ENCODE measurements around the gene IZUMO1. TPM values are rescaled to one million over a fixed set of nuclear protein-coding genes. Genes with fewer than 3 reads are reported as not detected.
A peak's percentile ranks its signal among the peaks of the same experiment; 100 is the strongest.

IZUMO1 gene
- total RNA-seq, 1 donor from 2014 or later, result not detected

DNA sequence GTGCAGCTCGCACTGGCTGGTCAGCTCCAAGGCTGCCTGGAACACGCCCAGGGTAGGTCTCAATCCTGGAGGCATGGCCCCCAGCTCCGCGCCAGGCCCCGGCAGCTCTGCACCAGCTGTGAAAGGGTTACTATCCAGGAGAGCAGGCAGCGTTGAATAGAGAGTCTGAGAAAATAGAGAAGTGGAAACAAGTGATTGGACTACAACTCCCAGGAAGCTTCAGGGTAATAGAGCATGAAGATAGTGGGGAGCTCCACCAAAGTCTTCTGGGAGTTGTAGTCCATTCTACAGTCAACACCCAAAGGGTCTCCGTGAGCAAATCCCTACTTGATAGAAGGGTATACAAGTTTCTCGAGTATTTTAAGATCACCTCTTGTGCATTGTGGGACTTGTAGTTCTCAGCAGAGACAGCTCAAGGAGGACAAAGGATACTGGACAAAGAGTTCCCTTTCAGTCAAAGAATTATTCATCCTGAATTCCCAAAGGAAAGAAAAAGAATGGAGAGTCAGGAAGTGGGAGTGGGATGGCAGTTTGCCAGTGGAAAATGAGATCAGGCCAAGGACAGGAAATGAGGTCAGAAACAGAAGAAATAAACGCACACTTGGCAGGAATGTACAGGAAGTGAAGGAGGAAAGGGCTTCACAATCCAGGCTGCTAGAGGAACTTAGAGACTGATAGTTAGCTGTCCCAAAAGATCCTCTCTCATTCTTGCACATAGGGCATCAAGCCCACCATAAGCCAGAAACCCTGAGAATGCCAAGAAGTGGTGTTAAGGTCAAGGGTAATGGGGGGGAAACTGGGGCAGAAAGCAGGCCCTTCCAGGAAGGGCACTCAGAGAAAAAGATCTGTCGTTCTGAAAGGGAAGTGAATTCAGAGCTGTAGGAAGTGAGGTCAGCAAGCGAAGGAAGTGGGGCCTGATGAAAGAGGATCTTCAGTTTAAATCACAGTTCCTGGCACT lies 21.6 kb downstream of the IZUMO1 start:
- Histone ChIP-seq H3K9ac (ENCODE audit: low read length) (peak overlapping the region; percentile 27), H2AFZ (ENCODE audit: low read depth, low read length) (peak overlapping the region; percentile 77), H3K79me2 (ENCODE audit: insufficient read depth, low read length) (no peaks in the 10 kb centered on the region), H3K27ac (ENCODE audit: low read depth, low read length) (peak overlapping the region; percentile 72), H4K20me1 (ENCODE audit: insufficient read depth, low read length) (no peaks in the 10 kb centered on the region), H3K4me1 (ENCODE audit: insufficient read depth, low read length) (peaks cover 10% of the 10 kb centered on the region), H3K4me2 (ENCODE audit: low read length) (peak overlapping the region; percentile 56), H3K36me3 (ENCODE audit: insufficient read depth, low read length) (no peaks in the 10 kb centered on the region), H3K4me3 (ENCODE audit: insufficient read depth, low read depth, low read length) (peak overlapping the region; percentile 8), H3K27me3 (ENCODE audit: insufficient read depth, low read length) (no peaks in the 10 kb centered on the region), H3K9me3 (ENCODE audit: insufficient read depth, low read depth, low read length) (no peaks in the 10 kb centered on the region)
- TF ChIP-seq CTCF (IDR thresholded peaks at IDR 0.05; ENCODE audit: insufficient read depth, low read depth, low read length) (no peak), EZH2 (IDR thresholded peaks at IDR 0.05; ENCODE audit: insufficient read depth, low read length) (no peak)
- peaks cover 8% of the 10 kb centered on the region for H3K4me1 Mint-ChIP-seq (ENCODE audit: low read depth, unreplicated experiment)
- peak; percentile 71 for DNase-seq (ENCODE audit: low read depth)
- peaks cover 2% of the 10 kb centered on the region for H3K36me3 Mint-ChIP-seq (ENCODE audit: low read depth, unreplicated experiment)
- H3K27me3 Mint-ChIP-seq (ENCODE audit: low read depth, unreplicated experiment), result no peaks in the 10 kb centered on the region
- FAIRE-seq, result no peak
- peaks cover 9% of the 10 kb centered on the region for H3K9me3 Mint-ChIP-seq (ENCODE audit: unreplicated experiment)
- peak overlapping the region; percentile 37 for H3K4me3 Mint-ChIP-seq (ENCODE audit: unreplicated experiment)
- H3K27ac Mint-ChIP-seq (ENCODE audit: unreplicated experiment), result peak overlapping the region; percentile 81

GRCh38 chr19:48722196-48722708 lies 24.5 kb downstream of the IZUMO1 start:
- Histone ChIP-seq H3K4me1 (ENCODE audit: insufficient read depth, low read length) (peaks cover 10% of the 10 kb centered on the region), H3K27ac (ENCODE audit: low read depth, low read length) (no peak overlapping the region)
- peak overlapping the region; percentile 50 for H3K4me3 Mint-ChIP-seq (ENCODE audit: unreplicated experiment)

More at GRCh38 chr19:48722196-48722708, 24.5 kb downstream of the IZUMO1 start:
- no peak overlapping the region for H3K4me2 ChIP-seq (ENCODE audit: low read length)
- H3K9me3 Mint-ChIP-seq (ENCODE audit: unreplicated experiment), result peaks cover 7% of the 10 kb centered on the region
- no peak overlapping the region for H2AFZ ChIP-seq (ENCODE audit: low read depth, low read length)
- no peaks in the 10 kb centered on the region for H3K36me3 ChIP-seq (ENCODE audit: insufficient read depth, low read length)
- no peak overlapping the region for H3K27ac Mint-ChIP-seq (ENCODE audit: unreplicated experiment)
- no peak overlapping the region for H3K4me3 ChIP-seq (ENCODE audit: insufficient read depth, low read depth, low read length)
- no peak for TF ChIP-seq EZH2 (IDR thresholded peaks at IDR 0.05; ENCODE audit: insufficient read depth, low read length)
- no peak for TF ChIP-seq CTCF (IDR thresholded peaks at IDR 0.05; ENCODE audit: insufficient read depth, low read depth, low read length)
- peaks cover 2% of the 10 kb centered on the region for H3K36me3 Mint-ChIP-seq (ENCODE audit: low read depth, unreplicated experiment)
- H3K9me3 ChIP-seq (ENCODE audit: insufficient read depth, low read depth, low read length), result no peaks in the 10 kb centered on the region
- DNase-seq (ENCODE audit: low read depth) (no peak), FAIRE-seq (no peak)
- no peaks in the 10 kb centered on the region for H3K79me2 ChIP-seq (ENCODE audit: insufficient read depth, low read length)
- peaks cover 8% of the 10 kb centered on the region for H3K4me1 Mint-ChIP-seq (ENCODE audit: low read depth, unreplicated experiment)
- H4K20me1 ChIP-seq (ENCODE audit: insufficient read depth, low read length), result no peaks in the 10 kb centered on the region
- no peaks in the 10 kb centered on the region for H3K27me3 Mint-ChIP-seq (ENCODE audit: low read depth, unreplicated experiment)
- H3K27me3 ChIP-seq (ENCODE audit: insufficient read depth, low read length), result no peaks in the 10 kb centered on the region
- no peak overlapping the region for H3K9ac ChIP-seq (ENCODE audit: low read length)

Data from astrocyte (in vitro differentiated cells and primary cell).